SK-N-MC (cell line): ENCODE measurements around the gene OR2M3.
A peak's percentile ranks its signal among the peaks of the same experiment; 100 is the strongest.
"Not testable (repeated sequence)": the region's sequence is repeated elsewhere in the genome, so short reads cannot be mapped to it uniquely, and the experiment has no call there.

Experiments
- DNase-seq: peaks from one replicate; pipeline ENCODE4 v3.0.0-alpha.2; 2011; ENCODE audit warnings: low read depth, low spot score
- H3K27ac ChIP-seq: fragments of 200-600 bp; sonication (generic); 2 replicates; pipeline ENCODE4 v1.5.1; 2016; ENCODE audit warnings: mixed run types
- H3K36me3 ChIP-seq: fragments of 200-600 bp; sonication (generic); 2 replicates; pipeline ENCODE4 v1.6.1; 2017; ENCODE audit warnings: antibody characterized with exemption, low read length, mixed read lengths; ENCODE audit not compliant: insufficient read depth
- H3K4me3 ChIP-seq: fragments of 200-600 bp; sonication (generic); 2 replicates; pipeline ENCODE4 v1.5.1; 2016
- H3K9ac ChIP-seq: fragments of 200-600 bp; sonication (generic); 2 replicates; pipeline ENCODE4 v1.8.0; 2017; ENCODE audit warnings: mixed run types, mixed read lengths; ENCODE audit not compliant: insufficient read length
- H3K9me3 ChIP-seq: fragments of 200-600 bp; sonication (generic); 2 replicates; pipeline ENCODE4 v1.6.1; 2017; ENCODE audit warnings: low read depth, mild to moderate bottlenecking, antibody characterized with exemption, low read length, moderate library complexity, mixed read lengths
- EZH2 ChIP-seq: fragments of 200-600 bp; sonication (generic); IDR thresholded peaks from one replicate; pipeline ENCODE4 v1.6.1; 2017; ENCODE audit warnings: antibody characterized with exemption
- FOXP2 ChIP-seq: optimal IDR thresholded peaks from 2 replicates; pipeline ENCODE3; 2011; ENCODE audit warnings: mild to moderate bottlenecking, moderate library complexity; ENCODE audit not compliant: insufficient read depth; ENCODE audit errors: extremely low read length, control extremely low read depth
- POLR2AphosphoS5 ChIP-seq: IDR thresholded peaks from 2 replicates; pipeline ENCODE4 v1.6.1; 2012; ENCODE audit warnings: mild to moderate bottlenecking, low read depth, low read length, borderline replicate concordance

Gene OR2M3

GRCh38 chr1:248187363-248187762 is 9.7 kb upstream of the OR2M3 start:
- Histone ChIP-seq H3K9ac (no peak overlapping the region), H3K4me3 (no peak overlapping the region), H3K27ac (no peak overlapping the region), H3K36me3 (no peaks in the 10 kb centered on the region), H3K9me3 (no peaks in the 10 kb centered on the region)
- no peak for DNase-seq
- no peak for TF ChIP-seq POLR2AphosphoS5
- no peak for TF ChIP-seq FOXP2
- no peak for TF ChIP-seq EZH2

DNA sequence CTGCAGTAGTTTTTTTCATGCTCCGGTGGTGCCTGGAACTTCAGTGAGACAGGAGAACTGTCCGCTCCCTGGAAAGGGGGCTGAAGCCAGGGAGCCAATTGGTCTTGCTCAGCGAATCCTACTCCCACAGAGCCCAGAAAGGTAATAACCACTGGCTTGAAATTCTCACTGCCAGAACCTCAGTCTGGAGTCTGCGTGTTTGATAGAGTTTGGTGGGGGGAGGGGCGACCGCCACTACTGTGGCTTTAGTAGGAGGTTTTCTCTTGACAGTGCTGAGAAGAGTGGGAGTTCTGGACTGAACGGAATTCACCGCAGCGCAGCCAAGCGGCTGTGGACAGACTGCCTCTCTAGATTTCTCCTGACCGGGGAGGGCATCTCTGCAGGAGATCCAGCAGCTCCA is 8.0 kb upstream of the OR2M3 start:
- Histone ChIP-seq H3K9me3 (no peaks in the 10 kb centered on the region), H3K27ac (no peak overlapping the region), H3K36me3 (no peaks in the 10 kb centered on the region), H3K9ac (no peak overlapping the region), H3K4me3 (no peak overlapping the region)
- TF ChIP-seq FOXP2 = no peak
- TF ChIP-seq POLR2AphosphoS5 = no peak
- no peak for TF ChIP-seq EZH2
- DNase-seq = no peak

DNA sequence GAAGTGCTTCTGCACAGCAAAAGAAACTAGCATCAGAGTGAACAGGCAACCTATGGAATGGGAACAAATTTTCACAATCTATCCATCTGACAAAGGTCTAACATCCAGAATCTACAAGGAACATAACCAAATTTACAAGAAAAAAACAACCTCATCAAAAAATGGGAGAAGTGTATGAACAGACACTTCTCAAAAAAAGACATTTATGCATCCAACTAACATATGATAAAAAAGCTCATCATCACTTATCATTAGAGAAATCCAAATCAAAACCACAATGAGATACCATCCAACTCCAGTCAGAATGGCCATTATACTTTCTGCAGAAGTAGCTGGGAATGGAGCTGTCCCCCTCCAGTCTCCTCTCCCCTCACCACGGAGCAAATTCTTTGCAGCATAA is 2.9 kb upstream of the OR2M3 start:
- H3K27ac ChIP-seq = no peak overlapping the region
- no peak for TF ChIP-seq FOXP2
- TF ChIP-seq EZH2 = no peak
- no peak for TF ChIP-seq POLR2AphosphoS5
- no peaks in the 10 kb centered on the region for H3K36me3 ChIP-seq
- no peak overlapping the region for H3K9ac ChIP-seq
- H3K9me3 ChIP-seq = no peaks in the 10 kb centered on the region; the same call in 1 of the 2 replicates
- DNase-seq = no peak
- no peak overlapping the region for H3K4me3 ChIP-seq

- DNase-seq = no peak
- Histone ChIP-seq H3K9ac (no peak overlapping the region), H3K27ac (no peak overlapping the region), H3K36me3 (no peaks in the 10 kb centered on the region), H3K4me3 (no peak overlapping the region), H3K9me3 (no peaks in the 10 kb centered on the region)
- TF ChIP-seq FOXP2 = no peak
- no peak for TF ChIP-seq EZH2
- TF ChIP-seq POLR2AphosphoS5 = no peak
Observed at GRCh38 chr1:248215880-248216279, 18.8 kb downstream of the OR2M3 start.

DNA sequence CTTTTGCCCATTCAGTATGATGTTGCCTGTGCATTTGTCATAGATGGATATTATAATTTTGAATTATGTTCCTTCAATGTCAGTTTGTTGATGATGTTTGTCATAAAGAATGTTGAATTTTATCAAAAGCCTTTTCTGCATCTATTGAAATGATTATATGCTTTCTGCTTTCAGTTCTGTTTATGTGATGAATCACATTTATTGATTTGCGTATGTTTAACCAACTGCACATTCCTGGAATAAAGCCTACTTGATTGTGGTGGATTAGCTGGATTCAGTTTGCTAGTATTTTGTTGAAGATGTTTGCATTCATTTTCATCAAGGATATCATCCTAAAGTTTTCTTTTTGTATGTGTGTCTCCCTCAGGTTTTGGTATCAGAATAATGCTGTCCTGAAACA is 28.5 kb downstream of the OR2M3 start:
- DNase-seq = no peak
- Histone ChIP-seq H3K9ac (no peak overlapping the region), H3K4me3 (no peak overlapping the region), H3K27ac (no peak overlapping the region), H3K36me3 (no peaks in the 10 kb centered on the region), H3K9me3 (no peaks in the 10 kb centered on the region)
- no peak for TF ChIP-seq POLR2AphosphoS5
- TF ChIP-seq FOXP2 = no peak
- no peak for TF ChIP-seq EZH2

DNA sequence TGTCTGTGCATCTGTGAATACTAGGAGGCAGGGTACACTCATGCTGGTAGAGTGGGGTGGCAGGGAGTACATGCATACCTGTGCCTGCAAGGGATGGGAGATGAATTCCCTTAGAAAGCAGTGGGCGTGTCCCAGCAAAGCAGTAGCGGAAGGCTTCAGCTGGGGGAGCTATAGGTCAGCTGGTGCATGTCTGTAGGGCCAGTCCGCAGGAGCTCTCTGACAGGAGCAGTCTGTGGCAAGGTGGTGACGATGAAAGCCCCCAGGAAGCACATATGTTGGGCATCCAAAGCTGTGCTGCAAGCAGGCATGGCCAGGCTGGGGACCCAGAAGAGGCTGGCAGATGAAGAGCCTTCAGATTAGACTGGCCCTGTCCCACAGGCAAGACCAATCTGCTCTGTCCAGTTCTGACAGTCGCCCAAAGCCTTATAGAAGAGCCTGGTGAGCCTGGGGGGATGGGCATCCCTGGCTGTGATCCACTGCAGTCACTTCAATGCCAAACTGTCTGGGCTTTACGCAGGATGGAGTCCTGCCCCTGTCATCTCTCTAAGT is 32.4 kb downstream of the OR2M3 start:
- Histone ChIP-seq H3K36me3 (no peaks in the 10 kb centered on the region), H3K9me3 (no peaks in the 10 kb centered on the region), H3K9ac (no peak overlapping the region), H3K27ac (no peak overlapping the region), H3K4me3 (no peak overlapping the region)
- DNase-seq = no peak
- TF ChIP-seq FOXP2 (no peak), POLR2AphosphoS5 (no peak), EZH2 (no peak)

GRCh38 chr1:248231117-248231516 is 34.1 kb downstream of the OR2M3 start, which contains the start of gene OR2M4:
TSS of gene OR2M4 (plus strand) at chr1:248231417. CDS start at chr1:248238929, 7,512 bp downstream.
- DNase-seq = no peak
- Histone ChIP-seq H3K9me3 (no peaks in the 10 kb centered on the region), H3K27ac (no peak within 1 kb of the TSS), H3K36me3 (no peaks in the 10 kb centered on the region), H3K4me3 (no peak within 1 kb of the TSS), H3K9ac (no peak within 1 kb of the TSS)
- no peak for TF ChIP-seq FOXP2
- no peak for TF ChIP-seq POLR2AphosphoS5
- TF ChIP-seq EZH2 = no peak

GRCh38 chr1:248239478-248239877 is 42.4 kb downstream of the OR2M3 start:
- no peak overlapping the region for H3K4me3 ChIP-seq
- DNase-seq = no peak
- TF ChIP-seq POLR2AphosphoS5 (no peak), FOXP2 (no peak), EZH2 (no peak)
- H3K9ac ChIP-seq = no peak overlapping the region
- no peaks in the 10 kb centered on the region for H3K9me3 ChIP-seq
- no peaks in the 10 kb centered on the region for H3K36me3 ChIP-seq
- no peak overlapping the region for H3K27ac ChIP-seq

DNA sequence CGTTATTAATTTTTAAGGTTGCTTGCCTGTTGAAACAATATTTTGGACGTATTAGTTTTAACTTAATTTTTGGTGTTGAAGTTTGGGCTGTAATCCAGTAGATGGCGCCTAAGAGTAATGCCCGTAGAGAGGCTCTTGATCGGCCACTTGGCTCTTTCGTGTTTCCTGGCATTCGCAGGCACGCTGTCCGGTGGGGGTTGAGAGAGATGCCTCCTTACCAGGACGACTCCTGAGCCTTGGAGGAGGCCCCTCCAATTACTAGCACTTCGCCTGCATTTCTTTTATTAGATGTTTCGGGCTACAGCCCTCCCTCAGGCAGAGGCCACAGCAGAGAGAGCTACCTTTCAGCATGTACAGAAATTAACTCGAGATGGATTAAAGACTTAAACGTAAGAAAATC is 46.1 kb downstream of the OR2M3 start:
- no peak overlapping the region for H3K27ac ChIP-seq
- H3K36me3 ChIP-seq = no peaks in the 10 kb centered on the region
- H3K9ac ChIP-seq = no peak overlapping the region
- TF ChIP-seq POLR2AphosphoS5 (no peak), EZH2 (no peak), FOXP2 (no peak)
- no peaks in the 10 kb centered on the region for H3K9me3 ChIP-seq
- peak overlapping the region; percentile 66 for H3K4me3 ChIP-seq
- peak; percentile 10 for DNase-seq

- H3K4me3 ChIP-seq, H3K9me3 ChIP-seq, H3K9ac ChIP-seq, H3K27ac ChIP-seq, DNase-seq, H3K36me3 ChIP-seq: not testable (repeated sequence)
Observed at GRCh38 chr1:248259309-248259708, 62.2 kb downstream of the OR2M3 start.
